Stimulated activated CD4-positive, alpha-beta T cell treated with anti-CD3 and anti-CD28 coated beads, Interleukin-15, amount 100 ng/mL, for 1 hour (primary cell): Measurements from ENCODE around the gene S1PR3.

Source experiments
- DNase-seq, 2 donors: peaks; one replicate each; pipeline ENCODE4 v3.0.0-alpha.2; 2020; ENCODE audit warnings: low read depth in 1 of 2, low spot score in 1 of 2

Gene S1PR3

GRCh38 chr9:89036383-89036782 is 45.1 kb downstream of the S1PR3 start:
- no peak for DNase-seq

GRCh38 chr9:89036891-89037290 is 45.6 kb downstream of the S1PR3 start:
- no peak for DNase-seq

- DNase-seq, result no peak
Measured at GRCh38 chr9:89037346-89037745, 46.1 kb downstream of the S1PR3 start.

GRCh38 chr9:89037891-89038290 is 46.6 kb downstream of the S1PR3 start:
- DNase-seq, result no peak

GRCh38 chr9:89038382-89039103 is 47.3 kb downstream of the S1PR3 start:
- DNase-seq, result no peak

GRCh38 chr9:89039104-89039465 is 47.8 kb downstream of the S1PR3 start:
- DNase-seq, result no peak

- no peak for DNase-seq
Measured at GRCh38 chr9:89039664-89040063, 48.4 kb downstream of the S1PR3 start.

- DNase-seq, result no peak
Measured at GRCh38 chr9:89042984-89043383, 51.7 kb downstream of the S1PR3 start.

GRCh38 chr9:89044104-89044503 is 52.8 kb downstream of the S1PR3 start:
- DNase-seq, result no peak

- DNase-seq, result no peak
Measured at GRCh38 chr9:89044881-89045280, 53.6 kb downstream of the S1PR3 start.

- DNase-seq, result no peak
Measured at GRCh38 chr9:89046832-89047231, 55.6 kb downstream of the S1PR3 start.

- DNase-seq, result no peak
Measured at GRCh38 chr9:89047667-89048066, 56.4 kb downstream of the S1PR3 start.

- DNase-seq, result no peak
Measured at GRCh38 chr9:89048616-89049015, 57.3 kb downstream of the S1PR3 start.

- no peak for DNase-seq
Measured at GRCh38 chr9:89049646-89050045, 58.4 kb downstream of the S1PR3 start.

GRCh38 chr9:89051421-89052025 is 60.3 kb downstream of the S1PR3 start:
- DNase-seq, result no peak

- DNase-seq, result no peak
Measured at GRCh38 chr9:89052470-89053097, 61.3 kb downstream of the S1PR3 start.

GRCh38 chr9:89053301-89053700 is 62.0 kb downstream of the S1PR3 start:
- DNase-seq, result no peak
